Measurements from ENCODE around the gene OR5A2. TPM values are rescaled to one million over a fixed set of nuclear protein-coding genes. Genes with fewer than 3 reads are reported as not detected.
A peak's percentile ranks its signal among the peaks of the same experiment; 100 is the strongest.

Gene OR5A2
- total RNA-seq, 6 experiments from 2014 or later = not detected

DNA sequence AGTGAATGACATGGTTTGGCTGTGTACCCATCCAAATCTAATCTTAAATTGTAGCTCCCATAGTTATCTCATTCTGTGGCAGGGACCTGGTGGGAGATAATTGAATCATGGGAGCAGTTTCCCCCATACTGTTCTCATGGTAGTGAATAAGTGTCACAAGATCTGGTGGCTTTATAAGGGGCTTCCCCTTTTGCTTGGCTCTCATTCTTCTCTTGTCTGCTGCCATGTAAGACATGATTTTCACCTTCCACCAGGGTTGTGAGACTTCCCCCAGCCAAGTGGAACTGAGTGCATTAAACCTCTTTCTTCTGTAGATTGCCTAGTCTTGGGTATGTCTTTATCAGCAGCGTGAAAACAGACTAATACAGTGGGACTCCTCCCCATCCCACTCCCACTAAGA lies 11.1 kb downstream of the OR5A2 start:
- Mint-ChIP-seq H3K27me3 (ENCODE audit: insufficient read depth) (peaks cover 5% of the 10 kb centered on the region; the same call in 1 of the 2 replicates), H3K4me3 (no peak overlapping the region), H3K9me3 (0 out of 2 replicates have a peak, but pooled peaks cover 4% of the 10 kb centered on the region), H3K36me3 (ENCODE audit: low read depth) (no peaks in the 10 kb centered on the region), H3K4me1 (ENCODE audit: low read depth) (no peaks in the 10 kb centered on the region), H3K27ac (no peak overlapping the region)
- TF ChIP-seq, protein P1, sequence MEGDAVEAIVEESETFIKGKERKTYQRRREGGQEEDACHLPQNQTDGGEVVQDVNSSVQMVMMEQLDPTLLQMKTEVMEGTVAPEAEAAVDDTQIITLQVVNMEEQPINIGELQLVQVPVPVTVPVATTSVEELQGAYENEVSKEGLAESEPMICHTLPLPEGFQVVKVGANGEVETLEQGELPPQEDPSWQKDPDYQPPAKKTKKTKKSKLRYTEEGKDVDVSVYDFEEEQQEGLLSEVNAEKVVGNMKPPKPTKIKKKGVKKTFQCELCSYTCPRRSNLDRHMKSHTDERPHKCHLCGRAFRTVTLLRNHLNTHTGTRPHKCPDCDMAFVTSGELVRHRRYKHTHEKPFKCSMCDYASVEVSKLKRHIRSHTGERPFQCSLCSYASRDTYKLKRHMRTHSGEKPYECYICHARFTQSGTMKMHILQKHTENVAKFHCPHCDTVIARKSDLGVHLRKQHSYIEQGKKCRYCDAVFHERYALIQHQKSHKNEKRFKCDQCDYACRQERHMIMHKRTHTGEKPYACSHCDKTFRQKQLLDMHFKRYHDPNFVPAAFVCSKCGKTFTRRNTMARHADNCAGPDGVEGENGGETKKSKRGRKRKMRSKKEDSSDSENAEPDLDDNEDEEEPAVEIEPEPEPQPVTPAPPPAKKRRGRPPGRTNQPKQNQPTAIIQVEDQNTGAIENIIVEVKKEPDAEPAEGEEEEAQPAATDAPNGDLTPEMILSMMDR (IDR thresholded peaks at IDR 0.05) = no peak
- DNase-seq = no peak

DNA sequence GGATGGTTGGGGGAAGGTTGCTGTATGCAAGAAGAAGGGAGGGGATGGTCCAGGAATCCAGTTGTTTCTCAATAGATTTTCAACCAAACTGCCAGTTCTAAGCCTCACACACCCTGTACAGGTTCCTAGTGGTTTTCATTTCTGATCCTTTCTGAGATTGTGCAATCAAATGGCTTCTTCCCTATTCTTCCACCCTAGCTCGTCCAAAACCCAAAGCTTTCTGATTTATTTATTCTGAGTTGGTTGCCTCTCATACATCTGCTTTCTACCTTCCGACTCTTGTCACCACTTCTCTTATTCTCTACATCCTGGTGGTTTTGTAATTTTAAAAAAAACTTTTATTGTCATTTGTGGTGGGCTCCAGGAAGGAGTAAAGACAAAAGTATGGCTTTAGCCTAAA lies 12.6 kb downstream of the OR5A2 start:
- Mint-ChIP-seq H3K27me3 (ENCODE audit: insufficient read depth) (peaks cover 2% of the 10 kb centered on the region; the same call in 1 of the 2 replicates), H3K27ac (no peak overlapping the region), H3K9me3 (peaks cover 14% of the 10 kb centered on the region; the same call in 1 of the 2 replicates), H3K4me1 (ENCODE audit: low read depth) (no peaks in the 10 kb centered on the region), H3K4me3 (no peak overlapping the region), H3K36me3 (ENCODE audit: low read depth) (no peaks in the 10 kb centered on the region)
- TF ChIP-seq, protein P1 (IDR thresholded peaks at IDR 0.05) = no peak
- DNase-seq = no peak

DNA sequence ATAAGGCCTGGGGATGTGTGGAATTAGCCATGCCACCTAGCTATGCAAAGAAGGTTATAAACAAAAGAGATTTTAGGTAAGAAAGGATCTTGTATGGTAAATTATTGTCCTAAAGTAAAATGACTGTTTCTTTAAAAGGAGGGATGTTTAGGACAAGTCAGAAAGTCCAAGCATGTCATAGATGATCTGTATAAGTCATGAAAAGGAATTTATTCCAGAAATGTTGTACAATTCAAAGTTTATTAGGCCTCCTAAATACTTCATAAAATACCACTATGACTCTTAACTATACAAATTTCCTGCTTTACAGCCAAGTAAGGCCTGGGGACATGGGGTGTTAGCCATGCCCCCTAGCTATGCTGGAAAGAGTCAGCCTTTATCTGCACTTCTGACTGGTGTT lies 22.7 kb downstream of the OR5A2 start:
- Mint-ChIP-seq H3K36me3 (ENCODE audit: low read depth) (no peaks in the 10 kb centered on the region), H3K9me3 (peaks cover 47% of the 10 kb centered on the region), H3K4me3 (no peak overlapping the region), H3K4me1 (ENCODE audit: low read depth) (no peaks in the 10 kb centered on the region), H3K27me3 (ENCODE audit: insufficient read depth) (no peaks in the 10 kb centered on the region), H3K27ac (no peak overlapping the region)
- DNase-seq = no peak
- TF ChIP-seq, protein P1 (IDR thresholded peaks at IDR 0.05) = no peak

DNA sequence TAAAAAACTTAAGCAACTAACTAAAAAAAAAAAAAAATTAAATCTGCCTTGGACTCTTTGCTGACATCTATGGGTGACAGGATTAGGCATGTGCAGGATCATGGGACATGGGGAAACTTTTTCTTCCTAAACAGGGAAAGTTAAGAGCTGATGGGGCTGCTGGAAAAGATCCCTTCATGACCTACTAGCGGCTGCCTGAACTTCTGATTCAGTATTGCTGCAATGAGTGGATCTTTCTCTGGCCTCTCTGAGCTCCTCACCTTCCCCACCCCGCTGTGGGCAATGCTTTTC lies 25.0 kb downstream of the OR5A2 start:
- H3K4me1 Mint-ChIP-seq (ENCODE audit: low read depth) = no peaks in the 10 kb centered on the region
- no peaks in the 10 kb centered on the region for H3K27me3 Mint-ChIP-seq (ENCODE audit: insufficient read depth)
- H3K4me3 Mint-ChIP-seq = no peak overlapping the region
- peaks cover 44% of the 10 kb centered on the region for H3K9me3 Mint-ChIP-seq
- DNase-seq = no peak
- no peak overlapping the region for H3K27ac Mint-ChIP-seq
- no peaks in the 10 kb centered on the region for H3K36me3 Mint-ChIP-seq (ENCODE audit: low read depth)
- TF ChIP-seq, protein P1 (IDR thresholded peaks at IDR 0.05) = peak; percentile 25; the same call in 1 of the 2 replicates

DNA sequence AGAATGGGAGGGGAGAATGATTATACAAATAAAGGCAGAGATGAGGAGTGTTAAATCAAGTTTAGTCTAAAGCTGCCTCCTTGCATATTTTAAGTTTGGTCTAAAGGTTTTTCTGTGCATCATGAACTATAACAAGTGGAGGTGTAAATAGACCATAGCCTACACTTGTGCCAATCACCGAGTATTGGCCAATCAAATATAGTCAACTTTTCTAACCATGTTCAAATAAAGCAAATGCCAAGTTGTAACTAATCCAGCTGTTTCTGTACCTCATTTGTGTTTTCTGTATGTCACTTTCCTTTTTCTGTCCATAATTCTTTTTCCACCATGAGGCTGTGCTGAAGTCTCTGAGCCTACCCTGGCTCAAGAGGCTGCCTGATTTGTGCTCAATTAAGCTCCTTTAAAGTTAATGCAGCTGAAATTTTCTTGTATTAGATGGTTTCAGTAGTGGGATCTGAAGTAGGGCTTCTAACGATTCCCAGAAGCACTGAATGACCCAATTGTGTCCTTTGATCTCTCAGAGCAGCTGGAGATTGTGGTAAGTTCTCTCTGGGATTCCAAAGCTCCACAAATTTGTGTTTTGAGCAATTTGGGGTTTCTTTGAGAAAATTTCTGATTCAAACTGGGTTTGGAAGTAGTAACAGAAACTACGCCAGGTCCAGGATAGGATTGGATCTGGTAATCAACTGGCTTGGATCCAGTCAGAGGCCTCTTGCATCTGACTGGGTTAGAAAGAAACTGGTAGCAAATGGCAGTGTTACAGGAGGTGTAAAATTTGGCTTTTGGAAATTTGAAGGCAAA lies 25.6 kb downstream of the OR5A2 start:
- Mint-ChIP-seq H3K4me1 (ENCODE audit: low read depth) (no peaks in the 10 kb centered on the region), H3K9me3 (peaks cover 39% of the 10 kb centered on the region), H3K27me3 (ENCODE audit: insufficient read depth) (no peaks in the 10 kb centered on the region), H3K4me3 (no peak overlapping the region), H3K36me3 (ENCODE audit: low read depth) (no peaks in the 10 kb centered on the region), H3K27ac (no peak overlapping the region)
- TF ChIP-seq, protein P1 (IDR thresholded peaks at IDR 0.05) = no peak
- DNase-seq = no peak
